H9 (cell line): ENCODE results near the gene POTEG. TPM values are rescaled to one million over a fixed set of nuclear protein-coding genes. Genes with fewer than 3 reads are reported as not detected.
"Not testable (repeated sequence)": the region's sequence is repeated elsewhere in the genome, so short reads cannot be mapped to it uniquely, and the experiment has no call there.

Experiments used
- DNase-seq: peaks from one replicate; pipeline ENCODE4 v3.0.0-alpha.2; 2017
- H2AFZ ChIP-seq: one replicate; pipeline ENCODE4 v1.6.1; 2013; ENCODE audit warnings: mild to moderate bottlenecking, low read length, control low read depth, moderate library complexity
- H2AK5ac ChIP-seq: 2 replicates; pipeline ENCODE4 v1.6.1; 2013; ENCODE audit warnings: low read length, control low read depth, mixed read lengths; ENCODE audit not compliant: insufficient read length
- H2BK120ac ChIP-seq: one replicate; pipeline ENCODE4 v1.6.1; 2013; ENCODE audit warnings: low read depth, mild to moderate bottlenecking, low read length, control low read depth, inconsistent platforms; ENCODE audit not compliant: poor library complexity, severe bottlenecking
- H2BK12ac ChIP-seq: 2 replicates; pipeline ENCODE4 v1.6.1; 2013; ENCODE audit warnings: low read length, control low read depth, mixed read lengths, low read depth; ENCODE audit not compliant: insufficient read length
- H2BK15ac ChIP-seq: 2 replicates; pipeline ENCODE4 v1.6.1; 2013; ENCODE audit warnings: low read depth, low read length, control low read depth
- H2BK20ac ChIP-seq: one replicate; pipeline ENCODE4 v1.6.1; 2013; ENCODE audit warnings: low read depth, mild to moderate bottlenecking, low read length, control low read depth, inconsistent platforms; ENCODE audit not compliant: poor library complexity, severe bottlenecking
- H2BK5ac ChIP-seq: 2 replicates; pipeline ENCODE4 v1.6.1; 2013; ENCODE audit warnings: low read length, control low read depth, mixed read lengths; ENCODE audit not compliant: insufficient read length
- H3K14ac ChIP-seq: 2 replicates; pipeline ENCODE4 v1.6.1; 2013; ENCODE audit warnings: low read length, control low read depth; ENCODE audit not compliant: insufficient read depth
- H3K18ac ChIP-seq: 2 replicates; pipeline ENCODE4 v1.6.1; 2013; ENCODE audit warnings: low read depth, mild to moderate bottlenecking, mixed read lengths, low read length, control low read depth; ENCODE audit not compliant: insufficient read length
- H3K23ac ChIP-seq: 2 replicates; pipeline ENCODE4 v1.6.1; 2013; ENCODE audit warnings: low read length, control low read depth, mixed read lengths, low read depth; ENCODE audit not compliant: insufficient read length
- H3K23me2 ChIP-seq: 2 replicates; pipeline ENCODE4 v1.6.1; 2013; ENCODE audit warnings: low read depth, mild to moderate bottlenecking, mixed read lengths, low read length, control low read depth; ENCODE audit not compliant: insufficient read length, poor library complexity, severe bottlenecking
- H3K27ac ChIP-seq: 2 replicates; pipeline ENCODE4 v1.5.1; 2013; ENCODE audit warnings: low read length, control low read depth, mixed read lengths, low read depth; ENCODE audit not compliant: insufficient read length
- H3K27me3 ChIP-seq: 2 replicates; pipeline ENCODE4 v1.6.1; 2013; ENCODE audit warnings: low read length, control low read depth, inconsistent platforms; ENCODE audit not compliant: insufficient read depth
- H3K4ac ChIP-seq: 2 replicates; pipeline ENCODE4 v1.6.1; 2013; ENCODE audit warnings: low read depth, mild to moderate bottlenecking, control low read depth, inconsistent platforms, low read length, moderate library complexity
- H3K4me1 ChIP-seq: 2 replicates; pipeline ENCODE4 v1.6.1; 2013; ENCODE audit warnings: low read length, control low read depth, inconsistent platforms; ENCODE audit not compliant: insufficient read depth
- H3K4me2 ChIP-seq: 2 replicates; pipeline ENCODE4 v1.6.1; 2013; ENCODE audit warnings: low read length, control low read depth, mixed read lengths; ENCODE audit not compliant: insufficient read length, insufficient read depth
- H3K56ac ChIP-seq: 2 replicates; pipeline ENCODE4 v1.6.1; 2013; ENCODE audit warnings: low read depth, mild to moderate bottlenecking, mixed read lengths, low read length, control low read depth; ENCODE audit not compliant: insufficient read length
- H3K79me1 ChIP-seq: 2 replicates; pipeline ENCODE4 v1.6.1; 2013; ENCODE audit warnings: low read depth, mild to moderate bottlenecking, moderate library complexity, low read length, control low read depth, inconsistent platforms; ENCODE audit not compliant: insufficient read depth, poor library complexity, severe bottlenecking
- H3K79me2 ChIP-seq: 2 replicates; pipeline ENCODE4 v1.6.1; 2013; ENCODE audit warnings: low read length, control low read depth, inconsistent platforms; ENCODE audit not compliant: insufficient read depth
- H3K9ac ChIP-seq: 2 replicates; pipeline ENCODE4 v1.6.1; 2013; ENCODE audit warnings: low read length, control low read depth, mixed read lengths; ENCODE audit not compliant: insufficient read length; ENCODE audit errors: extremely low read depth
- H3K9me3 ChIP-seq: one replicate; pipeline ENCODE4 v1.6.1; 2013; ENCODE audit warnings: low read depth, low read length, inconsistent platforms; ENCODE audit not compliant: control insufficient read depth
- H3T11ph ChIP-seq: one replicate; pipeline ENCODE4 v1.6.1; 2013; ENCODE audit warnings: mild to moderate bottlenecking, low read length, control low read depth, inconsistent platforms
- H4K20me1 ChIP-seq: one replicate; pipeline ENCODE4 v1.6.1; 2013; ENCODE audit not compliant: control insufficient read depth, insufficient read length, insufficient read depth
- H4K5ac ChIP-seq: 2 replicates; pipeline ENCODE4 v1.6.1; 2013; ENCODE audit warnings: low read depth, mild to moderate bottlenecking, mixed read lengths, low read length, control low read depth; ENCODE audit not compliant: insufficient read length
- H4K8ac ChIP-seq: replicated peaks from 2 replicates; pipeline ENCODE4 v1.6.1; 2013; ENCODE audit warnings: low read length, control low read depth, mixed read lengths, low read depth; ENCODE audit not compliant: insufficient read length
- H4K91ac ChIP-seq: 2 replicates; pipeline ENCODE4 v1.6.1; 2013; ENCODE audit warnings: low read depth, mild to moderate bottlenecking, moderate library complexity, mixed read lengths, low read length, control low read depth; ENCODE audit not compliant: insufficient read length
- H3K27ac Mint-ChIP-seq, 3 experiments: 2 replicates in 2 of 3; 3 replicates in 1 of 3; pipeline ENCODE4 v1.8.0; 2020 to 2021; ENCODE audit warnings: mixed read lengths in 3 of 3, mild to moderate bottlenecking in 1 of 3, moderate library complexity in 1 of 3
- H3K27me3 Mint-ChIP-seq: 2 replicates; pipeline ENCODE4 v1.8.0; 2021; ENCODE audit warnings: low read depth, mild to moderate bottlenecking, moderate library complexity, mixed read lengths
- H3K36me3 Mint-ChIP-seq, 3 experiments: 2 replicates in 2 of 3; 3 replicates in 1 of 3; pipeline ENCODE4 v1.8.0; 2020 to 2021; ENCODE audit warnings: low read depth in 3 of 3, mixed read lengths in 3 of 3; ENCODE audit not compliant: insufficient read depth in 1 of 3
- H3K4me1 Mint-ChIP-seq, 2 experiments: 2 replicates each; pipeline ENCODE4 v1.8.0; 2020; ENCODE audit warnings: mixed read lengths in 2 of 2
- H3K4me3 Mint-ChIP-seq, 2 experiments: 2 replicates in 1 of 2; 3 replicates in 1 of 2; pipeline ENCODE4 v1.8.0; 2020 to 2021; ENCODE audit warnings: mild to moderate bottlenecking in 2 of 2, mixed read lengths in 2 of 2, moderate library complexity in 1 of 2
- H3K9me3 Mint-ChIP-seq, 2 experiments: 2 replicates in 1 of 2; 3 replicates in 1 of 2; pipeline ENCODE4 v1.8.0; 2020; ENCODE audit warnings: mild to moderate bottlenecking in 2 of 2, mixed read lengths in 2 of 2, moderate library complexity in 1 of 2
- WGBS: extraction: QIAGEN DNeasy Blood & Tissue Kit; methylation state at CpG from one replicate; pipeline ENCODE4 v1.1.7; 2013; ENCODE audit warnings: missing lambda C conversion rate, low lambda C conversion rate, mixed read lengths; ENCODE audit not compliant: insufficient read length; ENCODE audit errors: extremely low coverage; 5-methylcytosine and 5-hydroxymethylcytosine counted together
- total RNA-seq: library from RNA; stranded (reverse); gene quantifications from 2 replicates; pipeline ENCODE4 v1.2.1, GENCODE V29; 2021

Gene POTEG
- total RNA-seq, 1 experiment from 2014 or later: not detected

- not testable (repeated sequence) for H2BK5ac ChIP-seq, H2BK20ac ChIP-seq, H3K23me2 ChIP-seq, H3K4me1 ChIP-seq, H2AFZ ChIP-seq, H3K56ac ChIP-seq, H3T11ph ChIP-seq, H2AK5ac ChIP-seq, H4K5ac ChIP-seq, H3K4me2 ChIP-seq, H4K20me1 ChIP-seq, H3K79me2 ChIP-seq, H3K27ac Mint-ChIP-seq, H3K27me3 ChIP-seq, H4K8ac ChIP-seq, H3K9me3 Mint-ChIP-seq, H3K27ac ChIP-seq, H2BK12ac ChIP-seq, H2BK15ac ChIP-seq, DNase-seq, H3K4me3 Mint-ChIP-seq, H3K4ac ChIP-seq, H3K9ac ChIP-seq, H2BK120ac ChIP-seq, H3K23ac ChIP-seq, H4K91ac ChIP-seq, H3K14ac ChIP-seq, H3K36me3 Mint-ChIP-seq, H3K4me1 Mint-ChIP-seq, H3K79me1 ChIP-seq, H3K9me3 ChIP-seq, H3K27me3 Mint-ChIP-seq, H3K18ac ChIP-seq
- WGBS: no CpG with 5 or more reads among the region's 53 CpGs
Measured at GRCh38 chr14:19434891-19435290, 750 bp upstream of the POTEG start.

GRCh38 chr14:19433765-19434164 lies 376 bp downstream of the POTEG start:
- H3K4me3 Mint-ChIP-seq, H4K8ac ChIP-seq, H3T11ph ChIP-seq, H3K27ac ChIP-seq, H2BK120ac ChIP-seq, H2AFZ ChIP-seq, H4K5ac ChIP-seq, H3K23ac ChIP-seq, H3K23me2 ChIP-seq, H3K36me3 Mint-ChIP-seq, H3K9ac ChIP-seq, H3K4ac ChIP-seq, H2BK15ac ChIP-seq, H3K27me3 Mint-ChIP-seq, H3K79me2 ChIP-seq, H3K4me1 Mint-ChIP-seq, H2BK20ac ChIP-seq, H3K4me1 ChIP-seq, H4K20me1 ChIP-seq, H3K9me3 ChIP-seq, DNase-seq, H3K27ac Mint-ChIP-seq, H2BK12ac ChIP-seq, H2AK5ac ChIP-seq, H4K91ac ChIP-seq, H3K27me3 ChIP-seq, H3K18ac ChIP-seq, H3K56ac ChIP-seq, H3K79me1 ChIP-seq, H3K9me3 Mint-ChIP-seq, H2BK5ac ChIP-seq, H3K4me2 ChIP-seq, H3K14ac ChIP-seq: not testable (repeated sequence)
- no CpG with 5 or more reads among the region's 16 CpGs for WGBS
